NK-92 treated with Interleukin-12 subunit alpha and Interleukin-12 subunit beta, amount 100 ng/mL, for 24 hours (cell line): Measurements from ENCODE around the gene PNPLA5.
A peak's percentile ranks its signal among the peaks of the same experiment; 100 is the strongest.

Experiments used
- DNase-seq: peaks from one replicate; lab custom pipeline; 2025; lab: John Stamatoyannopoulos, UW

Gene PNPLA5

GRCh38 chr22:43901976-43902643, 10.3 kb upstream of the PNPLA5 start:
- DNase-seq = no peak

- no peak for DNase-seq
Observed at GRCh38 chr22:43900206-43900605, 8.4 kb upstream of the PNPLA5 start.

GRCh38 chr22:43897751-43898261, 6.0 kb upstream of the PNPLA5 start:
- no peak for DNase-seq

GRCh38 chr22:43895986-43896645, 4.3 kb upstream of the PNPLA5 start:
- DNase-seq = no peak

GRCh38 chr22:43894122-43894521, 2.3 kb upstream of the PNPLA5 start:
- DNase-seq = no peak

- no peak for DNase-seq
Observed at GRCh38 chr22:43893266-43893665, 1.5 kb upstream of the PNPLA5 start.

GRCh38 chr22:43892183-43892894, 526 bp upstream of the PNPLA5 start:
- DNase-seq = no peak

- no peak for DNase-seq
Observed at GRCh38 chr22:43890901-43891331, 897 bp downstream of the PNPLA5 start.

GRCh38 chr22:43889860-43890253, 2.0 kb downstream of the PNPLA5 start:
- DNase-seq = no peak

- DNase-seq = no peak
Observed at GRCh38 chr22:43889201-43889859, 2.5 kb downstream of the PNPLA5 start.

- no peak for DNase-seq
Observed at GRCh38 chr22:43888740-43889139, 3.1 kb downstream of the PNPLA5 start.

GRCh38 chr22:43887391-43887790, 4.4 kb downstream of the PNPLA5 start:
- DNase-seq = no peak

- DNase-seq = no peak
Observed at GRCh38 chr22:43886231-43886630, 5.6 kb downstream of the PNPLA5 start.

- DNase-seq = no peak
Observed at GRCh38 chr22:43885786-43886185, 6.0 kb downstream of the PNPLA5 start.

GRCh38 chr22:43885319-43885671, 6.5 kb downstream of the PNPLA5 start:
- DNase-seq = no peak

GRCh38 chr22:43884600-43885318, 7.1 kb downstream of the PNPLA5 start:
- DNase-seq = peak; percentile 52

- DNase-seq = no peak
Observed at GRCh38 chr22:43883719-43884415, 7.9 kb downstream of the PNPLA5 start.

GRCh38 chr22:43883012-43883661, 8.7 kb downstream of the PNPLA5 start:
- DNase-seq = no peak

GRCh38 chr22:43882122-43882767, 9.6 kb downstream of the PNPLA5 start:
- DNase-seq = no peak
